Liver (tissue), 9 donors: Measurements from ENCODE around the gene NPAS2. TPM values are rescaled to one million over a fixed set of nuclear protein-coding genes. Genes with fewer than 3 reads are reported as not detected.

Source experiments
- DNase-seq: peaks from one replicate; pipeline ENCODE4 v3.0.0-alpha.2; 2017; ENCODE audit warnings: low spot score
- H3K27ac ChIP-seq, 2 donors: one replicate each; pipeline ENCODE4 v1.7.0; 2013; ENCODE audit warnings: inconsistent platforms in 2 of 2, low read length in 2 of 2, control low read depth in 1 of 2, low read depth in 1 of 2, mild to moderate bottlenecking in 1 of 2
- H3K27me3 ChIP-seq, 4 donors: one replicate each; pipeline versions ENCODE4 v1.6.1 to v1.7.0; 2013; ENCODE audit warnings: low read length in 3 of 4, inconsistent platforms in 1 of 4, mild to moderate bottlenecking in 1 of 4, moderate library complexity in 1 of 4; ENCODE audit not compliant: control insufficient read depth in 4 of 4, insufficient read depth in 4 of 4
- H3K36me3 ChIP-seq, 4 donors: one replicate each; pipeline versions ENCODE4 v1.6.1 to v1.7.0; 2013; ENCODE audit warnings: low read length in 3 of 4, mild to moderate bottlenecking in 3 of 4, low read depth in 1 of 4, moderate library complexity in 1 of 4; ENCODE audit not compliant: control insufficient read depth in 4 of 4, insufficient read depth in 3 of 4
- H3K4me1 ChIP-seq, 4 donors: one replicate each; pipeline versions ENCODE4 v1.6.1 to v1.7.0; 2013; ENCODE audit warnings: low read length in 3 of 4, mild to moderate bottlenecking in 3 of 4, moderate library complexity in 1 of 4; ENCODE audit not compliant: control insufficient read depth in 4 of 4, insufficient read depth in 4 of 4
- H3K4me3 ChIP-seq, 3 donors: one replicate each; pipeline versions ENCODE4 v1.6.1 to v1.7.0; 2013; ENCODE audit warnings: low read length in 3 of 3, control low read depth in 1 of 3, low read depth in 1 of 3, mild to moderate bottlenecking in 1 of 3
- H3K9ac ChIP-seq, 2 donors: one replicate each; pipeline ENCODE4 v1.7.0; 2013; ENCODE audit warnings: low read length in 2 of 2, mild to moderate bottlenecking in 2 of 2, moderate library complexity in 2 of 2, control low read depth in 1 of 2, low read depth in 1 of 2
- H3K9me3 ChIP-seq, 4 donors: one replicate each; pipeline versions ENCODE4 v1.6.1 to v1.7.0; 2013; ENCODE audit warnings: low read length in 3 of 4; ENCODE audit not compliant: control insufficient read depth in 4 of 4
- CTCF ChIP-seq: fragments of 150-350 bp; IDR thresholded peaks from 2 replicates; pipeline ENCODE4 v1.5.1; 2017; ENCODE audit warnings: improper control_type of control experiment, low read depth, low read length; ENCODE audit not compliant: missing input control
- HNF4G ChIP-seq: IDR thresholded peaks from 2 replicates; pipeline ENCODE4 v1.6.1; 2016; ENCODE audit warnings: antibody characterized with exemption
- MAX ChIP-seq: IDR thresholded peaks from 2 replicates; pipeline ENCODE4 v1.6.1; 2016; ENCODE audit warnings: antibody characterized with exemption
- NR2F2 ChIP-seq: IDR thresholded peaks from 2 replicates; pipeline ENCODE4 v1.6.1; 2016; ENCODE audit warnings: antibody characterized with exemption
- REST ChIP-seq: IDR thresholded peaks from 2 replicates; pipeline ENCODE4 v1.6.1; 2016; ENCODE audit warnings: antibody characterized with exemption, mild to moderate bottlenecking
- RXRA ChIP-seq, 2 donors: IDR thresholded peaks; 2 replicates each; pipeline ENCODE4 v1.6.1; 2017 to 2018; ENCODE audit warnings: antibody characterized with exemption in 2 of 2, mild to moderate bottlenecking in 1 of 2
- YY1 ChIP-seq: IDR thresholded peaks from 2 replicates; pipeline ENCODE4 v1.6.1; 2016; ENCODE audit warnings: antibody characterized with exemption, mild to moderate bottlenecking
- ZBTB33 ChIP-seq: IDR thresholded peaks from 2 replicates; pipeline ENCODE4 v1.6.1; 2016; ENCODE audit warnings: antibody characterized with exemption
- WGBS: extraction: QIAGEN DNeasy Blood & Tissue Kit; methylation state at CpG from one replicate; pipeline ENCODE4 v1.1.7; 2013; 5-methylcytosine and 5-hydroxymethylcytosine counted together
- polyA plus RNA-seq, 2 donors: library from polyadenylated mRNA; stranded (reverse) in 1 of 2; unstranded in 1 of 2; fragments of 200-250 nt in 1 of 2; fragments of >200 nt in 1 of 2; fragmentation: Nextera tagmentation in 1 of 2; extraction: Ambion mirVana in 1 of 2; gene quantifications; one replicate each; pipeline versions ENCODE4 v1.2.1 to v1.2.3, GENCODE V29; 2013 to 2015
- total RNA-seq, 2 donors: library from RNA; depleted of rRNA; stranded (reverse); fragments of >200 nt; gene quantifications; one replicate each; pipeline ENCODE4 v1.2.3, GENCODE V29; 2014
- donor health status: healthy.
- donor health status: healthy.
- donor health status: healthy.
- donor health status: healthy.
- donor health status: healthy.

The NPAS2 gene
- total and polyA plus RNA-seq, 4 donors: 0.33 to 24.3 (median 6.6) TPM

DNA sequence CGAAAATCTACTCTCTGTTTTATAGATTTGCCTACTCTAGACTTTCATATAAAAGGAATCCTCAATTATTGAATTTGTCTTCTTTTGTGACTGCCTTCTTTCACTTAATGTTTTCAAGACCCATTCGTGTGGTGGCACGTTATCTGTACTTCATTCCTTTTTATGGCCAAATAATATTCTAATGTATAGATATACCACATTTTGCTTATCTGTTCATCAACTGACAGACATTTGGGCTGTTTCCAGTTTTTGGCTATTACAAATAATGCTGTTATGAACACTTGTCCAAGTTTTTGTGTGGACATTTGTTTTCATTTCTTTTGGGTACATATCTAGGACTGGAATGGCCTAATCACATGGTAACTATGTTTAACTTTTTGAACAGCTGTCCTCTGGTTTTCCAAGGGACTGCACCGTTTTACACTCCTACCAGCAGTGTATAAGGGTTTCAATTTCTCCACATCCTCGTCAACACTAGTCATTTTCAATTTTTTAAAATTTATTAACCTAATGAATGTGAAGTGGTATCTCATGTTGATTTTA, 9.3 kb upstream of the NPAS2 start:
- no peak for DNase-seq
- 87% methylated on average over 5 of the region's 5 CpGs for WGBS

More for the DNA sequence above, 9.3 kb upstream of the NPAS2 start:
- H3K4me3 ChIP-seq: no peak overlapping the region
- no peaks in the 10 kb centered on the region for H3K9me3 ChIP-seq
- H3K4me1 ChIP-seq: peaks cover 8 to 22% (median 19%) of the 10 kb centered on the region in 4 donors
- no peaks in the 10 kb centered on the region for H3K27me3 ChIP-seq
- TF ChIP-seq ZBTB33 (no peak), RXRA (IDR thresholded peaks at IDR 0.05) (no peak), CTCF (no peak), MAX (no peak), HNF4G (no peak), YY1 (no peak), NR2F2 (no peak), REST (no peak)
- no peak overlapping the region for H3K27ac ChIP-seq
- no peaks in the 10 kb centered on the region for H3K36me3 ChIP-seq
- no peak overlapping the region for H3K9ac ChIP-seq
